Stimulated activated CD8-positive, alpha-beta memory T cell treated with anti-CD3 and anti-CD28 coated beads, Interleukin-7, amount 100 ng/mL, for 1 hour (primary cell): ENCODE measurements around the gene EYS.

Experiments used
- DNase-seq, 2 donors: peaks; one replicate each; pipeline ENCODE4 v3.0.0-alpha.2; 2020; ENCODE audit warnings: low read depth in 2 of 2

The EYS gene

GRCh38 chr6:63672582-63673129, 2034.4 kb downstream of the EYS start:
- DNase-seq, result no peak

- no peak for DNase-seq
These were observed 2035.8 kb downstream of the EYS start for GRCh38 chr6:63671098-63671754.
